Endothelial cell of umbilical vein (primary cell): ENCODE measurements around the gene USH1G. TPM values are rescaled to one million over a fixed set of nuclear protein-coding genes. Genes with fewer than 3 reads are reported as not detected.

Experiments used
- BruUV-seq: library from RNA; stranded (reverse); fragments of 400-500 nt; replicated peaks from 2 replicates; lab custom pipeline; 2021; lab: Mats Ljungman, UMichigan
- CTCF ChIA-PET: fragments of 300-600, 350-600 bp; sonication (Branson Sonifier 250); formaldehyde crosslinking; loops from one replicate; lab custom pipeline; 2021; ENCODE audit warnings: antibody characterized with exemption, inconsistent platforms; lab: Charles Lee
- POLR2A ChIA-PET: fragments of 300-600, 350-600 bp; sonication (Branson Sonifier 250); formaldehyde crosslinking; loops from one replicate; lab custom pipeline; 2021; ENCODE audit warnings: antibody characterized with exemption, inconsistent platforms; lab: Charles Lee
- DNase-seq: peaks from one replicate; pipeline ENCODE4 v3.0.0-alpha.2; 2011; ENCODE audit warnings: low read depth, low spot score
- FAIRE-seq: peaks from 2 replicates; lab custom pipeline; 2011; peaks lifted over from hg19 to GRCh38; lab: Jason Lieb, UNC
- H2AFZ ChIP-seq: 2 replicates; pipeline ENCODE4 v1.6.0; 2012; ENCODE audit warnings: low read depth, low read length, control low read depth, inconsistent platforms
- H3K27ac ChIP-seq: 2 replicates; pipeline ENCODE4 v1.5.1; 2011; ENCODE audit warnings: low read depth, mild to moderate bottlenecking, control low read depth, low read length, moderate library complexity; ENCODE audit not compliant: insufficient read depth
- H3K27me3 ChIP-seq, 2 experiments: 2 replicates each; pipeline versions ENCODE4 v1.6.0 to v1.6.1; 2011; ENCODE audit warnings: low read length in 2 of 2, mixed read lengths in 1 of 2; ENCODE audit not compliant: control insufficient read depth in 2 of 2, insufficient read depth in 2 of 2
- H3K36me3 ChIP-seq, 2 experiments: 2 replicates in 1 of 2; 3 replicates in 1 of 2; pipeline ENCODE4 v1.5.1; 2011; ENCODE audit warnings: low read length in 2 of 2, mild to moderate bottlenecking in 1 of 2, moderate library complexity in 1 of 2; ENCODE audit not compliant: control insufficient read depth in 2 of 2, insufficient read depth in 2 of 2; ENCODE audit errors: extremely low read depth in 1 of 2
- H3K4me1 ChIP-seq: 3 replicates; pipeline ENCODE4 v1.5.1; 2011; ENCODE audit warnings: mild to moderate bottlenecking, low read length; ENCODE audit not compliant: control insufficient read depth, insufficient read depth; ENCODE audit errors: extremely low read depth
- H3K4me2 ChIP-seq: 2 replicates; pipeline ENCODE4 v1.6.1; 2011; ENCODE audit warnings: low read length, control low read depth, mixed read lengths; ENCODE audit not compliant: insufficient read depth
- H3K4me3 ChIP-seq, 3 experiments: fragments of 200-600 bp in 1 of 3; sonication (generic), shearing (Covaris generic) in 1 of 3; replicated peaks in 1 of 3; 2 replicates each; pipeline ENCODE4 v1.5.1; 2011 to 2016; ENCODE audit warnings: control low read depth in 3 of 3, low read length in 3 of 3, mild to moderate bottlenecking in 2 of 3, inconsistent platforms in 1 of 3, low read depth in 1 of 3, moderate library complexity in 1 of 3; ENCODE audit not compliant: insufficient read depth in 1 of 3
- H3K79me2 ChIP-seq: 2 replicates; pipeline ENCODE4 v1.6.0; 2012; ENCODE audit warnings: low read length, inconsistent platforms; ENCODE audit not compliant: control insufficient read depth, insufficient read depth
- H3K9ac ChIP-seq: replicated peaks from 2 replicates; pipeline ENCODE3; 2011; ENCODE audit warnings: low read length, control low read depth; ENCODE audit not compliant: insufficient read depth; ENCODE audit errors: extremely low read depth
- H3K9me1 ChIP-seq: replicated peaks from 3 replicates; pipeline ENCODE4 v1.6.0; 2011; ENCODE audit warnings: mild to moderate bottlenecking, low read length; ENCODE audit not compliant: control insufficient read depth, insufficient read depth; ENCODE audit errors: extremely low read depth
- H3K9me3 ChIP-seq: replicated peaks from 2 replicates; pipeline ENCODE4 v1.5.1; 2012; ENCODE audit warnings: low read length, inconsistent platforms; ENCODE audit not compliant: control insufficient read depth, insufficient read depth
- H4K20me1 ChIP-seq: replicated peaks from 2 replicates; pipeline ENCODE3; 2011; ENCODE audit warnings: mild to moderate bottlenecking, low read length; ENCODE audit not compliant: control insufficient read depth, insufficient read depth; ENCODE audit errors: extremely low read depth
- CTCF ChIP-seq, 2 donors: IDR thresholded peaks; 1 replicate in 1 of 2; 2 replicates in 1 of 2; pipeline ENCODE4 v1.5.1; 2011; ENCODE audit warnings: low read length in 2 of 2, mild to moderate bottlenecking in 2 of 2, moderate library complexity in 2 of 2, control low read depth in 1 of 2, inconsistent platforms in 1 of 2, low read depth in 1 of 2; ENCODE audit not compliant: insufficient read depth in 1 of 2; ENCODE audit errors: extremely low read depth in 1 of 2
- EZH2 ChIP-seq: IDR thresholded peaks from 2 replicates; pipeline ENCODE4 v1.6.1; 2012; ENCODE audit warnings: borderline replicate concordance, low read depth, mild to moderate bottlenecking, moderate library complexity, low read length, inconsistent platforms; ENCODE audit not compliant: severe bottlenecking
- FOS ChIP-seq: IDR thresholded peaks from 2 replicates; pipeline ENCODE4 v1.6.1; 2011; ENCODE audit warnings: mild to moderate bottlenecking, low read length, moderate library complexity, borderline replicate concordance; ENCODE audit not compliant: insufficient read depth
- GATA2 ChIP-seq: IDR thresholded peaks from 2 replicates; pipeline ENCODE4 v1.7.0; 2011; ENCODE audit warnings: low read depth, mild to moderate bottlenecking, moderate library complexity, mixed read lengths, low read length; ENCODE audit not compliant: insufficient read length, insufficient read depth
- JUN ChIP-seq: IDR thresholded peaks from 2 replicates; pipeline ENCODE4 v1.6.1; 2011; ENCODE audit warnings: borderline replicate concordance, low read depth; ENCODE audit not compliant: insufficient read length, insufficient read depth
- MYC ChIP-seq: IDR thresholded peaks from one replicate; pipeline ENCODE4 v1.6.1; 2011; ENCODE audit warnings: mild to moderate bottlenecking, low read depth, low read length
- POLR2A ChIP-seq: IDR thresholded peaks from 2 replicates; pipeline ENCODE4 v1.6.1; 2012; ENCODE audit warnings: low read depth, mild to moderate bottlenecking, control low read depth, low read length
- POLR2AphosphoS5 ChIP-seq: IDR thresholded peaks from 2 replicates; pipeline ENCODE4 v1.6.1; 2012; ENCODE audit warnings: low read depth, mild to moderate bottlenecking, control low read depth, low read length, moderate library complexity; ENCODE audit not compliant: insufficient read depth
- dilution Hi-C: fragments of 300-500 bp; cut with MboI; formaldehyde crosslinking; loops from one replicate; pipeline ENCODE4 v1.15.0; 2019; ENCODE audit warnings: low sequenced_read_pairs; ENCODE audit not compliant: extremely low pct_ligation_motif_present
- intact Hi-C: fragments of 100-400 bp; cut with micrococcal nuclease; formaldehyde crosslinking; loops from one replicate; pipeline ENCODE4 v1.10.0; 2022
- polyA plus RNA-seq, 4 experiments: library from polyadenylated mRNA; depleted of rRNA in 3 of 4; stranded (reverse) in 3 of 4; unstranded in 1 of 4; fragments of >200 nt; gene quantifications; 2 replicates each; pipeline versions ENCODE4 v1.2.1 to v1.2.3, GENCODE V29; 2011 to 2012; ENCODE audit warnings: missing spikeins in 1 of 4
- total RNA-seq: library from RNA; stranded (reverse); gene quantifications from 2 replicates; pipeline ENCODE4 v1.2.3, GENCODE V29; 2021
- TF ChIP-seq, protein P1 (sequence below): IDR thresholded peaks from 2 replicates; pipeline ENCODE4 v1.6.1; 2011; ENCODE audit not compliant: insufficient read depth, insufficient read length

USH1G gene
- total and polyA plus RNA-seq, 2 donors (not counting 3 experiments of a cell fraction or from before 2014, with no cell fraction given) = not detected

DNA sequence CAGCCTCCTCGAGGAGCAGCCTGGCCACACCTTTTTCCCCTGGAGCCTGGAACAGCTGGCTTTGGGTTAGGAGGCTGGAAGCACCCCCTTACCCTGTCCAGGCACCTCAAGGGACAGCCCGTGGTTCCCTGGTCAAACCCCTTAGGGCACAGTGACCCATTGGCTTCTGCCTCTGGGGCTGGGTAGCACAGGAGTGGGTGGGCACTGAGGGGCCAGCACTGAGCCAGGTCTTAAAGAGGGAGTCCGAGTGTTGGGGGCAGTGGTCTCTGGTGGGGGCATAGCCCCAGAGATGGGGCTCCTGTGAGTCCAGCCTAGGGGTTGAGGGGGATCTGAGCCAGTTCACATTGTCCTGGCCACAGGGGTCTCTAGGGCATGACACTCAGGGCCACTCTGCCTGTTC lies 28.0 kb upstream of the USH1G start:
- dilution Hi-C loops (no loop called here), intact Hi-C loops (no loop called here)
- Histone ChIP-seq H3K36me3 (no peaks in the 10 kb centered on the region), H3K4me3 (no peak overlapping the region), H3K27me3 (no peaks in the 10 kb centered on the region), H3K9me1 (no peaks in the 10 kb centered on the region), H3K9ac (no peak overlapping the region), H3K27ac (no peak overlapping the region), H4K20me1 (no peaks in the 10 kb centered on the region), H3K9me3 (no peaks in the 10 kb centered on the region), H3K4me1 (no peaks in the 10 kb centered on the region), H3K79me2 (no peaks in the 10 kb centered on the region), H3K4me2 (no peak overlapping the region), H2AFZ (no peak overlapping the region)
- DNase-seq (no peak), FAIRE-seq (no peak)
- TF ChIP-seq FOS (no peak), CTCF (IDR thresholded peaks at IDR 0.05; ENCODE audit: extremely low read depth in 1 of 2, insufficient read depth in 1 of 2, low read depth in 1 of 2, low read length in 2 of 2) (no peak), MYC (no peak), JUN (no peak), POLR2A (no peak), GATA2 (no peak), POLR2AphosphoS5 (no peak), EZH2 (no peak)
- TF ChIP-seq, protein P1, sequence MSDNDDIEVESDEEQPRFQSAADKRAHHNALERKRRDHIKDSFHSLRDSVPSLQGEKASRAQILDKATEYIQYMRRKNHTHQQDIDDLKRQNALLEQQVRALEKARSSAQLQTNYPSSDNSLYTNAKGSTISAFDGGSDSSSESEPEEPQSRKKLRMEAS = no peak
- POLR2A ChIA-PET = no interaction called here
- CTCF ChIA-PET = interaction anchor here (3.8 kb wide), 1 partner anchor 10 kb away, joined by 19 read pairs; no protein-coding TSS in a partner anchor
- BruUV-seq = no TSS peak
